Epithelial cell of esophagus (primary cell): ENCODE measurements around the gene PTDSS2.
"Not testable (repeated sequence)": the region's sequence is repeated elsewhere in the genome, so short reads cannot be mapped to it uniquely, and the experiment has no call there.

ENCODE experiments used
- DNase-seq: peaks from one replicate; pipeline ENCODE4 v3.0.0; 2010; ENCODE audit warnings: low read depth
- H3K4me3 ChIP-seq: 2 replicates; pipeline ENCODE4 v1.5.1; 2011; ENCODE audit warnings: mild to moderate bottlenecking, low read length, control low read depth
- CTCF ChIP-seq: IDR thresholded peaks from 2 replicates; pipeline ENCODE4 v1.5.1; 2011; ENCODE audit warnings: low read depth, mild to moderate bottlenecking, low read length, control low read depth, inconsistent platforms; ENCODE audit not compliant: insufficient read depth; ENCODE audit errors: missing control alignments

PTDSS2 gene

GRCh38 chr11:409600-410483 lies 40.2 kb upstream of the PTDSS2 start:
- TF ChIP-seq CTCF = no peak
- no peak for DNase-seq

GRCh38 chr11:410711-411110 lies 39.4 kb upstream of the PTDSS2 start:
- not testable (repeated sequence) for H3K4me3 ChIP-seq, DNase-seq

More at GRCh38 chr11:409600-410483, 40.2 kb upstream of the PTDSS2 start:
- H3K4me3 ChIP-seq = no peak overlapping the region

GRCh38 chr11:411520-411919 lies 38.6 kb upstream of the PTDSS2 start:
- H3K4me3 ChIP-seq, DNase-seq: not testable (repeated sequence)

- no peak overlapping the region for H3K4me3 ChIP-seq
- TF ChIP-seq CTCF = no peak
- no peak for DNase-seq
Observed at GRCh38 chr11:412641-413119, 37.4 kb upstream of the PTDSS2 start.

- no peak overlapping the region for H3K4me3 ChIP-seq
- no peak for DNase-seq
- TF ChIP-seq CTCF = no peak
Observed at GRCh38 chr11:413120-414081, 36.7 kb upstream of the PTDSS2 start.

- DNase-seq = no peak
- no peak overlapping the region for H3K4me3 ChIP-seq
- no peak for TF ChIP-seq CTCF
Observed at GRCh38 chr11:414318-414857, 35.7 kb upstream of the PTDSS2 start.

GRCh38 chr11:415640-416041 lies 34.4 kb upstream of the PTDSS2 start:
- TF ChIP-seq CTCF = no peak
- H3K4me3 ChIP-seq = no peak overlapping the region
- DNase-seq = no peak
